Adipocyte (in vitro differentiated cells): ENCODE measurements around the gene ATP8B4.

Source experiments
- DNase-seq: peaks from one replicate; pipeline ENCODE4 v3.0.0-alpha.2; 2015; ENCODE audit warnings: low read depth
- H3K27me3 ChIP-seq: replicated peaks from 2 replicates; pipeline ENCODE4 v1.7.0; 2013; ENCODE audit warnings: mild to moderate bottlenecking, low read length, moderate library complexity; ENCODE audit not compliant: control insufficient read depth, insufficient read depth
- H3K36me3 ChIP-seq: 2 replicates; pipeline ENCODE4 v1.7.0; 2013; ENCODE audit warnings: low read length, mild to moderate bottlenecking, moderate library complexity; ENCODE audit not compliant: control insufficient read depth, insufficient read depth, severe bottlenecking
- H3K4me1 ChIP-seq: 2 replicates; pipeline ENCODE4 v1.7.0; 2013; ENCODE audit warnings: mild to moderate bottlenecking, low read length, moderate library complexity; ENCODE audit not compliant: control insufficient read depth, insufficient read depth
- H3K4me3 ChIP-seq: 2 replicates; pipeline ENCODE4 v1.7.0; 2013; ENCODE audit warnings: mild to moderate bottlenecking, low read length, moderate library complexity
- H3K9ac ChIP-seq: 2 replicates; pipeline ENCODE4 v1.7.0; 2013; ENCODE audit warnings: mild to moderate bottlenecking, low read length, moderate library complexity
- H3K9me3 ChIP-seq: 2 replicates; pipeline ENCODE4 v1.7.0; 2013; ENCODE audit warnings: mild to moderate bottlenecking, low read length, moderate library complexity; ENCODE audit not compliant: control insufficient read depth

The ATP8B4 gene

DNA sequence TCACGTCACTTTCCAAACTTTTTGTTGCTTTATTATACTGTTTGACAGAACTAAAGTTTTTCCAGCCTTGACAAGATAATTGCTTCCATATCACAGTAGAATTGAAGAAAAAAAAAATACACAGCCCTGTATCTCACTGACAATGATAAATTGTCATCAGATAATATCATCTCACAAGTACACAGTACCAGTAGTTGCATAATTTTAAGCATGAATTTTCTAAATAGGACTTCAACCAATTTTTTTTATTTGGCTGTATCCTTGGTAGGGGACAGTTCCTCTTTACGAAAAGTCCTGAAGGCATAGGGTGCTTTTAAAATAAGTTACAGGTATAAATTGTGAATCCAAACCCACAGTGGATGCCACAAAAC, 230.7 kb downstream of the ATP8B4 start:
- H3K9me3 ChIP-seq = no peaks in the 10 kb centered on the region
- no peak overlapping the region for H3K9ac ChIP-seq
- no peak for DNase-seq
- no peaks in the 10 kb centered on the region for H3K36me3 ChIP-seq
- no peaks in the 10 kb centered on the region for H3K27me3 ChIP-seq
- peaks cover 19% of the 10 kb centered on the region for H3K4me1 ChIP-seq
- no peak overlapping the region for H3K4me3 ChIP-seq

DNA sequence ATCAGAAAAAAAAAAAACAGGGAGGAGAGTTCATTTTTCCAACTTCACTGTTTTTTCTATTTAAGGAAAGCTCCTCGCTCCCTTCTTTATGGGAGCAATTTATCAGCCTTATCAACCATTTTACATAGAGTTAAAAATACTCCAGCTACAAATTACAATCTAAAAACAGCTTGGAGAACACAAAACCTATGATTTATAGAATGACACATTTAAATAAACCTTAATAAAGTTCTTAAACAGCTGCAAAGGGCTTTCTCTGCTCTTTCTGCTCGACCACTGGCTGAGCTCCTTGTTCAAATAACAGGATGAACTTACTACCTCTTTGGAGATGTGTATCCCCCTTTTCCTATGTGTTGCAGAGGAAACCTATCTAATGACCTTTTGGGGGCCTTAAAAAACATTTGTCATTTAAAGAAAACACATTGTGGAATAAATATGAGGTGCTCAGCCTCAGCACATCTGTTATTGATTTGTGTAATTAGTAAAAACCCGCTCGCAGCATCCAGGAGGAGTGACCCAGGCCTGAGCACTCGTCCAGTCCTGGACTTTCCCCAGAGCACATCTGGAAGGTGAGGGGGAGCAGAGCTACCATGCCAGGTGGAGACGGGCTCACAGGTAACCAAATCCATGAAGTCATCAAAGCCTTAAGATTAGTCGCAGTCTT, 231.2 kb downstream of the ATP8B4 start:
- Histone ChIP-seq H3K27me3 (no peaks in the 10 kb centered on the region), H3K4me1 (peaks cover 19% of the 10 kb centered on the region), H3K9ac (no peak overlapping the region), H3K4me3 (no peak overlapping the region), H3K9me3 (no peaks in the 10 kb centered on the region), H3K36me3 (no peaks in the 10 kb centered on the region)
- DNase-seq = no peak

DNA sequence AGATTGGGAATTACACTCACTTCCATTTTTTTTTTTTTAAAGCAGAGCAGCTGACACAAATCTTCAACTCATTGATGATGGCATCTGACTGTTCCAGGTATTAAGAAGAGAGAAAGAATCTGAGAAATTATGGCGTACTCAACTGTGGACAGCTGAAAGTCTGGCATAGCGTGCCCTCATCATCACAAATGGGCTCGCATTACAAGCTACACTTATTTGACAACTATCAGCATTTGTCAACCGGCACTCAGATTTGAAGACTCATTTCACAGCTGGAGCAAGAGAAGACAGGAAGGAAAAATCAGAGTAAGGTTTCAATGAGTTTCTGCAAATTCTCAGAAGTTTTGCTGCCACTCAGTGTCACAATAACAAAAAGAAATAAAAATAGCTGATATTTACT, 235.9 kb downstream of the ATP8B4 start:
- H3K27me3 ChIP-seq = no peaks in the 10 kb centered on the region
- no peaks in the 10 kb centered on the region for H3K36me3 ChIP-seq
- peaks cover 30% of the 10 kb centered on the region for H3K4me1 ChIP-seq
- H3K4me3 ChIP-seq = no peak overlapping the region
- no peak for DNase-seq
- no peak overlapping the region for H3K9ac ChIP-seq
- H3K9me3 ChIP-seq = no peaks in the 10 kb centered on the region

DNA sequence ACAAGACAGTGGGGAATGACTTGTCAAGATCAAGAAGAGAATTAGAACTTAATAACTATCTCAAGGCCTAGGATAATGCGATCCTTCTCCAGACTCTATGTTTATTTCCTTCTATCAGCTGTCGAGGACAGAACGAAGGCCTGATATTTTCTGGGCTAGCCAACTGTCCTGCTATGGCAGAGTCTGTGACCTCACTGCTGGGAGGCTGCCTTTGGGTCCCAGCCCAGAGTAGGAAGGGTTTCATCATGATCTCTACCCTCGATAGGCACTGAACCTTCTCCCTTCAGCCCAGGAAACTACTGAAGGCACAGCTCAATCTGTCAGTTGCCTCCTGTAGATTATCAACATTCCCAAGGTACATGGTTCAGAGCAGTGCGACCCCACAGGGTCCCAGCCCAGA, 237.2 kb downstream of the ATP8B4 start:
- Histone ChIP-seq H3K36me3 (no peaks in the 10 kb centered on the region), H3K9ac (no peak overlapping the region), H3K4me3 (peak overlapping the region; percentile 23), H3K9me3 (no peaks in the 10 kb centered on the region), H3K4me1 (peaks cover 35% of the 10 kb centered on the region), H3K27me3 (no peaks in the 10 kb centered on the region)
- DNase-seq = no peak

DNA sequence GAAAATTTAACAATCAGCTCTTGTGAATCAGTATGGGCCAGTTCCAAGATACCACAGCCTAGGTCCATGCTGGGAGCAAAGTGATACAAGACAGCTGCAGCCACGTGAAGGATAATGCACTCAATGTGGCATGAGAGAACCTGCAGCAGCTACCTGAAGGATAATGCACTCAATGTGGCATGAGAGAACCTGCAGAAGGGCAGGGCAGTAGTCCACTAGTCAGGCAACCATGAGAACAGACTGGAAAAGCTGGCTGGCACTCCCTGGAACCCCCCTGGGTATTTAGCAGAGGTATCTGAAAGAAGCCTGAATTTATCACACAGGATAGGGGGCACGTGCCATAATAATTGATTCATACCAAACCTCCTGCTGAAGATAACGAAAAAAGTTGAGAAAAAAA, 237.6 kb downstream of the ATP8B4 start:
- no peak for DNase-seq
- Histone ChIP-seq H3K9me3 (no peaks in the 10 kb centered on the region), H3K9ac (no peak overlapping the region), H3K27me3 (no peaks in the 10 kb centered on the region), H3K36me3 (no peaks in the 10 kb centered on the region), H3K4me1 (peaks cover 39% of the 10 kb centered on the region), H3K4me3 (no peak overlapping the region)

DNA sequence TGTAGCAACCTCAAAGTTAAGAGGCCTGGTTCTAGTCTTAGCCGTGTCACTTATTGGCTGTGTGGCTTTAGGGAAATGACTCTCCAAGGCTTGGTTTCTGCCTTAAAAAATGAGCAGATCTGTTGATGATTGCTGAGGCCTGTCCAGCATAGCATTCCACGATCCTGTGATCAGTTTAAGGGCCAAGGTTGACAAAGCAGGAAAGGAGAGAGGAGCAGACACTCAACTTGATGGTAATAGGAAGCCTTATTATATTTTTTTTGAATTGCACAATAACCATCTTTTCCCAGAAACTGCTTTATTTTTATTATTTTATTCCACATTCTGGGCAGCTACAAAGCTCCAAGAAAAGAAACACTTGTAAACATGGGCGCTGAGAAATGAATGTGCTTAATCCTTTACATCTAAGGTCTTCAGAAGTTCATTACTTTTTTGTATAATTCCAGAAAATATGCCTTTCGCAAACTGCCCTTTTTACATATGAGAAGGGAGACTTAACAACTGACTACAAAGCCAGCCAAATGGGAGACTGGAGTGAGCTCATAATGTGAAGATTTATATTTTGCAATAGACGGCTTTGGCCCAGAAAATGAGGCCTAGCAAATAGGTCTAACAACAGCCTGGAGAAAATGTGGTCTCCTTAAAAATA, 241.0 kb downstream of the ATP8B4 start:
- no peaks in the 10 kb centered on the region for H3K9me3 ChIP-seq
- H3K9ac ChIP-seq = peak overlapping the region; percentile 85
- DNase-seq = peak; percentile 78

DNA sequence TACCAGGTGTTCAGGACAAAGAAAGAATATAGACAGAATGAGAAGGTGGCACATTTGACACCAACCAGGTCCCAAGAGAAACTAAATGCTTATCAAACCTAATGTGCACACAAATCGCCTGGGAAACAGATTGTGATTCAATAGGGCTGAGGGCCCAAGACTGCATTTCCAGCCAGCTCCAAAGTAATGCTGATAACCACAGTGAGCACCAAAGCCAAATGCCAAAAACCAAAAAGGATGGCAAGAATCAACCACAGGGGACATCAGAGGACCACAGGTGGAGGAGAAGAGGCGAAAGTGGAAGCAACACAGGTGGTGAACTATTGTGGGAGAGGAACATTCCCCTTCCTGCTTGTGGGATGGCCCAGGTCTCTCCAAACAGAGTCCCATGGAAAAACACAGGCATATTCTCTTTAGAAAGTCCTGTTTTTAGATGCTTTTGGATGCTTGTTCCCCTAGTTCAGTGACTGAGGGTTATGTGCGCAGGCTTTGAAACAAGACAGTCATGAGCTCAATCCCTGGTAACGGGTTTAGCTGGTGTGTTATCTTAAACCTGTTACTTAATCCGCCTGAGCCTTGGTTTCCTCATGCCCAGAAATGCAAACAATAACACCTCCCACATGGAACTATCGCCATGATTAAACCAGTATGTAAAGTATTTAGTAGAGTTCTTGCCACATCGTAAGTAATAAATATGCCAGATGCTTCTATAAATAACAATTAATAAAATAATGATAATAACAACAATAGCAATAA, 241.7 kb downstream of the ATP8B4 start:
- Histone ChIP-seq H3K4me3 (peak overlapping the region; percentile 12), H3K4me1 (peaks cover 66% of the 10 kb centered on the region), H3K27me3 (no peaks in the 10 kb centered on the region), H3K9me3 (no peaks in the 10 kb centered on the region), H3K9ac (peak overlapping the region; percentile 85), H3K36me3 (no peaks in the 10 kb centered on the region)
- no peak for DNase-seq

More for the DNA sequence above, 241.0 kb downstream of the ATP8B4 start:
- Histone ChIP-seq H3K36me3 (no peaks in the 10 kb centered on the region), H3K4me3 (no peak overlapping the region), H3K27me3 (no peaks in the 10 kb centered on the region), H3K4me1 (peaks cover 66% of the 10 kb centered on the region)

DNA sequence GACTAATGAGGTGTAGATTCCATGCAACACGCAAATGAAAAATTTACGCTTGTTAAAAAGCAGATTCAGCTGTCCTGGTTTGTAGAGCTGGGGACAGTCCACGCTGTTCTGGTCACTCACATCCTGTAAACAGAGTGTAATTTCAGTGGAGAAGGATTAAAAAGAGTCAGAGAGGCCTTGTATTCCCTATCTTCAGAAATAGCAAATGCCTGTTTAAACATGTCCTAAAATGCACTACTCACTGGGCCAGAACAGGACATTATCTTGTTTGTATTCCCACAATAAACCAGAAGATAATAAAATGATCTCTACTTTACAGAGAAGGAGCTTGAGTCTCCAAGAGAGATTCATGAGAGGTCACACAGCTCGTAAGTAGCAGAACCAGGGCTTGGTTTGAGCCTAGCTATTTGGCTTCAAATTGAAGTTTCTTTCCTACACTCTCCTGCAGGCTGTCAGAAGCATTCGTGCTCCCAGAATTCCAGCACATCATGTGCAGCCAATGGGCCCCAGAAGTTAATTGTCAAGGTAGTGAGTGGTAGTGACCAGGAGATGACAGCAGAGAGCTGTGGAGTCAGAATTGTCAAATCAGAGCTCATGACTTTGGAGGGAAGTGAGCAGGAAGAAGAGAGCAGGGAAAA, 242.5 kb downstream of the ATP8B4 start:
- Histone ChIP-seq H3K9ac (peak overlapping the region; percentile 85), H3K9me3 (no peaks in the 10 kb centered on the region), H3K4me1 (peaks cover 62% of the 10 kb centered on the region), H3K36me3 (no peaks in the 10 kb centered on the region), H3K27me3 (no peaks in the 10 kb centered on the region), H3K4me3 (peak overlapping the region; percentile 7)
- no peak for DNase-seq

DNA sequence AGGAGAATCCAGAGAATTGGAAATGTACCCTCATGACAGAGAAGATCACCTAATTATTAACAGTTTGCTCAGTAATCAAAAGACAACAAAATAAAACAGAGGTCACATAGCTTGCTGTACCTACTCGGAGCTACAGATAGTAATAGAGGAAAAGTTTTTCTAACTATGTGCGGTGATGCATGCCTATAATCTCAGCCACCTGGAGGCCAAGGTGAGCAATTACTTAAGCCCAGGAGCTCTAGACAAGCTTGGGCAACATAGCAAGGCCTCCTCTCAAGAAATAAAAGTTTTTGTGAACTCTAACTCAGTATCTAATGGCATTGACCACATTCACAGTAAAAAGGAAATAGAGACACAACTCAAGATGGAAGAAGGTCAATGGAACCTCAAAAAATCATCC, 243.6 kb downstream of the ATP8B4 start:
- Histone ChIP-seq H3K9ac (peak overlapping the region; percentile 85), H3K4me3 (peak overlapping the region; percentile 28), H3K4me1 (peaks cover 63% of the 10 kb centered on the region), H3K9me3 (no peaks in the 10 kb centered on the region), H3K27me3 (no peaks in the 10 kb centered on the region), H3K36me3 (no peaks in the 10 kb centered on the region)
- no peak for DNase-seq

DNA sequence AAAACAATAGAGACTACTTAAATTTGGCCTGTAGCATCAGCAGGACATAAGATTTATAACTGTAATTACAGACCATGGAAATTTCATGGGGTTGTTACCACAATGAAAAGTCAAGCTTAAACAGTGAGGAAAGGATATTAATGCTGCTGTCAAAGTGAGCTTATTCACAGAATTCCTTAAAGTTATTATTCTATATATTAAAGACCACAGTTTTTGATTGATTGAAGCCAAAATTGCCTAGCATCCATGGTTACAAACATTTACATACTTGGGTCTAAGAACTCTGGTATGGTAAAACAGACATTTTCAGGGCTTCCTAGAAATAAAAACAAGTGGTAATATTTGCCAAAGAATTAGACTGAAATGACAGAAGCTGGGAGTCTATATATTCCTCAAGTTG, 248.6 kb downstream of the ATP8B4 start:
- no peaks in the 10 kb centered on the region for H3K36me3 ChIP-seq
- H3K27me3 ChIP-seq = no peaks in the 10 kb centered on the region
- peaks cover 10% of the 10 kb centered on the region for H3K9me3 ChIP-seq
- H3K4me3 ChIP-seq = no peak overlapping the region
- no peak for DNase-seq
- H3K9ac ChIP-seq = no peak overlapping the region
- H3K4me1 ChIP-seq = peaks cover 33% of the 10 kb centered on the region

DNA sequence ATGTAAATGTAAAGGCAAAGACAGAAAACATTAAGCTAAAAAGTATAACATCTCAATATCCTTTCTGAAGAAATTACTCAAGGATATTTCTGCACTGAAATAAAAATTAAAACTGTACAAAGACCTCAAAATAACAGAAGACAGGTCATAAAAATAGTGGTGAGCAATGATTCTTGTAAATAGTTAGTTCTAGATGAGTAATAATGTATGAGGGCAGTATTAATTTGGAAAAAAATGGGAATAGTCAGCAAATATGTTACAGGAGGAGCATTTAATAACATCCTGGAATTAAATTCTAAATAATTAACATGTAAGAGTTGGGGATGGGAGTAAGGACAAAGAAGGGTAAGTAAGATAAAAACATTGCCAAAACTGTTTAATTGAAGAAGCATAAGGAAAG, 250.7 kb downstream of the ATP8B4 start:
- H3K27me3 ChIP-seq = no peaks in the 10 kb centered on the region
- peaks cover 14% of the 10 kb centered on the region for H3K9me3 ChIP-seq
- no peaks in the 10 kb centered on the region for H3K36me3 ChIP-seq
- H3K4me1 ChIP-seq = peaks cover 32% of the 10 kb centered on the region
- DNase-seq = no peak
- H3K4me3 ChIP-seq = peak overlapping the region; percentile 7
- peak overlapping the region; percentile 44 for H3K9ac ChIP-seq
